Measurements from ENCODE around the gene KRTAP10-7.
"Not testable (repeated sequence)": the region's sequence is repeated elsewhere in the genome, so short reads cannot be mapped to it uniquely, and the experiment has no call there.

DNA sequence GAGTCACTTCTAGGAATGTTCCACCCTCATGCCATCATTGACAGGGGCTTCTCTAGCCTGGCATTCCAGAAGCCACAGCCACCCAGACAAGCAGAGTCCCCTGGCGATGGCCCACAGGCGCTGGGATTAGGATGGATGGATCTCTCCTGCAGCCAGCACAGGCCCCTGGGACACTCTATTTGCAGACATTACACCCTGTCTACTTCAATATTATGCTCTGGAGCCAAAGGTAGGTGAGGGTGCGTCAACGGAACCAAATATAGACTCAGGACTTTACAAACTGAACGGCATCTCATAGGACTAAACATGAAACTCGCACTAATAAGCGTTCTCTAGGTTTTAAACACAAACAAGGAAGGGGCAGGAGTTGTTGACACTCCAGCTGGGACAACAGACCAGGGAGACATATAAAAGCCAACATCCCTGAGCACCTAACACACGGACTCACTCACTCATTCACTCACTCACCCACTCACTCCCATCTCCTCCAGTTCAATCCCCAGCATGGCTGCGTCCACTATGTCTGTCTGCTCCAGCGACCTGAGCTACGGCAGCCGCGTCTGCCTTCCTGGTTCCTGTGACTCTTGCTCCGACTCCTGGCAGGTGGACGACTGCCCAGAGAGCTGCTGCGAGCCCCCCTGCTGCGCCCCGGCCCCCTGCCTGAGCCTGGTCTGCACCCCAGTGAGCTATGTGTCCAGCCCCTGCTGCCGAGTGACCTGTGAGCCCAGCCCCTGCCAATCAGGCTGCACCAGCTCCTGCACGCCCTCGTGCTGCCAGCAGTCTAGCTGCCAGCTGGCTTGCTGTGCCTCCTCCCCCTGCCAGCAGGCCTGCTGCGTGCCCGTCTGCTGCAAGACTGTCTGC, at the start of gene KRTAP10-7:
- TF ChIP-seq CTCF (conservative IDR thresholded peaks at IDR 0.05; ENCODE audit: low read length); EZH2phosphoT487 (IDR thresholded peaks at IDR 0.05; ENCODE audit: borderline replicate concordance, low read depth, low read length): not testable (repeated sequence)
